Measurements from ENCODE around the gene TPI1.

The TPI1 gene

DNA sequence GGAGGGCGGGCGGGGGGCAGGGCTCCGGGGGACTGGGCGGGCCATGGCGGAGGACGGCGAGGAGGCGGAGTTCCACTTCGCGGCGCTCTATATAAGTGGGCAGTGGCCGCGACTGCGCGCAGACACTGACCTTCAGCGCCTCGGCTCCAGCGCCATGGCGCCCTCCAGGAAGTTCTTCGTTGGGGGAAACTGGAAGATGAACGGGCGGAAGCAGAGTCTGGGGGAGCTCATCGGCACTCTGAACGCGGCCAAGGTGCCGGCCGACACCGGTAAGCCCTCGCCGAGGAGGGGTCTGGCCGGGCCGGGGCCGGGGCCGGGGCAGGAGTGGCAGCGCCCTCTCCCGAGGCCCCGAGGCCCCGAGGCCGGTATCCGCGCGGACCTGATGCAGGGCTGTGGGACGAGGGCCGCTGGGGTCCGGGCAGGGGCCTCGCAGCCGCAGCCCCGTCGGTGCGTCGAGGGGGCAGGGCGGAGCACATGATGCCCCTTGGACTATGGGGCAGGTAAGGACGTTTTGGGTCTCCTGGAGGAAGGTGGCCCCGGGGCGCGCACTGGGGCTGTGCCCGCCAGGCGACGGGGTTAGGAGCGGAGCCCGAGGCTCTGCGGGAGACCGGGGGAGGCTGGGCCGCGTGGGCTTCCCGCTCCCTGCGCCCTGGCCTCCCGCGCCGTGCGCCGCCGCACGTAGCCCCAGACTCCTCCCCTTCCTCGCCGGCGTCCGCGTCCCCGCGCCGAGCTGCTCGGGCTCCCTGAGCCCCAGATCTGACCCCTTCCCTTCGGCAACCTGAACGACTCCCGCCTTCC lies at the start of gene TPI1:
Gene TPI1, plus strand, starts transcription at position 119 of the 798 bp plus-strand sequence. Its CDS starts 36 bp downstream, at position 155.
- peak; percentile 80 to 83 for DNase-seq

DNA sequence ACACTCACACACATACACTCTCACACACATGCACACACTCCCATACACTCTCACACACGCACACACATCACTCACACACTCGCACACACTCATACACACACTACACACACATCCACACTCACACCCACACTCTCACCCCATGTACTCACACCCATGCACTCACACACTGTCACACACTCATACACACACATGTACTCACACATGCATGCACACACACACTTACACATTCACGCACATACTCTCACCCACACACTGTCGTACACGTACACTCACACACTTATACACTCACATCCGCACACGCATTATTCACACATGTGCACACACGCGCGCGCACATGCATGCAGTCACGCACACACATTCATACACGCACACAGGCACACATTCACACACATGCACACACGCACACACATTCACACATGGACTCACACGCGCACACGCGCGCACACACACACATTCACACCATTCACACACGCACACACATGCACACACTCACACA lies 49.6 kb upstream of the TPI1 start:
- no peak for DNase-seq

DNA sequence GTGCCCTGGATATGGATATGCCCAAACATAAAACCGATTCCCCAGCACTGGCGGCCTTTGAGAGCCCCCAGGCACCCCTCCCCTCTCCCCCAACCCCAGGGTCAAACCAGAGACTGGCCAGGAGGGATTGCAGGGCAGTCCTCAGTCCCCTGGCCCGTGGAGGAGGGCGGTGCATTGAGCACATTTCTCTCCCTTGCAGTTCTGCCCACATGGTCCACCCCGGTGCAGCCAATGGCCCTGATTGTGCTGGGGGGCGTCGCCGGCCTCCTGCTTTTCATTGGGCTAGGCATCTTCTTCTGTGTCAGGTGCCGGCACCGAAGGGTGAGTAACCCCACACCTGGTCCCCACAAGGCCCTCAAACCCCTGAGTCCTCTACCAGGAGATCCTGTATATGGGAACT lies 49.1 kb upstream of the TPI1 start:
- DNase-seq = no peak

DNA sequence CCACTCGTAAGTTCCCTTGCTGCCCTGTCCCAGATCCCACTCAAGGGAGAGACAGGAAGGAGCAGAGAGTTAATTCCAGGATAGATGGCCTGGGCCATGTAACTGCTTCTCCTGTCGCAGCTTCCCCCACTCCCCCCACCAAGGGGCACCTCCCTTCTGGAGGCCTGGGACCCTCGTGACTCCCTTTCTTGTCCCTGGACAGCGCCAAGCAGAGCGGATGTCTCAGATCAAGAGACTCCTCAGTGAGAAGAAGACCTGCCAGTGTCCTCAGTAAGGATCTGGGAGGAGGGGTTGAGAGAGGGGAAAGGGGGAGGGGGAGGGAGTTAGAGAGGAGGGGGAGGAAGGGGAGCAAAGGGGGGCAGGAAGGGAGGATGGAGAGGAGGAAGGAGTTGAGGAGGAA lies 48.7 kb upstream of the TPI1 start:
- DNase-seq = no peak

DNA sequence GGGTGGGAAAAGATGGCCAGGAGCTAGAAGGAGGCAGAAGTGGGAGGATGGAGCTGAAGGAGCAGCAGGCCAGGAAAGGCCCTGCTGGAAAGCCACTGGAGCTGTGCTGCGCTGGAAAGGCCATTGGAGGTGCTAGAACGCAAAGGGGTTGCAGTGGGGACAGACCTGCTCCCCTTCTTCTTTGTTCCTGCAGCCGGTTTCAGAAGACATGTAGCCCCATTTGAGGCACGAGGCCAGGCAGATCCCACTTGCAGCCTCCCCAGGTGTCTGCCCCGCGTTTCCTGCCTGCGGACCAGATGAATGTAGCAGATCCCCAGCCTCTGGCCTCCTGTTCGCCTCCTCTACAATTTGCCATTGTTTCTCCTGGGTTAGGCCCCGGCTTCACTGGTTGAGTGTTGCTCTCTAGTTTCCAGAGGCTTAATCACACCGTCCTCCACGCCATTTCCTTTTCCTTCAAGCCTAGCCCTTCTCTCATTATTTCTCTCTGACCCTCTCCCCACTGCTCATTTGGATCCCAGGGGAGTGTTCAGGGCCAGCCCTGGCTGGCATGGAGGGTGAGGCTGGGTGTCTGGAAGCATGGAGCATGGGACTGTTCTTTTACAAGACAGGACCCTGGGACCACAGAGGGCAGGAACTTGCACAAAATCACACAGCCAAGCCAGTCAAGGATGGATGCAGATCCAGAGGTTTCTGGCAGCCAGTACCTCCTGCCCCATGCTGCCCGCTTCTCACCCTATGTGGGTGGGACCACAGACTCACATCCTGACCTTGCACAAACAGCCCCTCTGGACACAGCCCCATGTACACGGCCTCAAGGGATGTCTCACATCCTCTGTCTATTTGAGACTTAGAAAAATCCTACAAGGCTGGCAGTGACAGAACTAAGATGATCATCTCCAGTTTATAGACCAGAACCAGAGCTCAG lies 48.0 kb upstream of the TPI1 start:
- DNase-seq = no peak

DNA sequence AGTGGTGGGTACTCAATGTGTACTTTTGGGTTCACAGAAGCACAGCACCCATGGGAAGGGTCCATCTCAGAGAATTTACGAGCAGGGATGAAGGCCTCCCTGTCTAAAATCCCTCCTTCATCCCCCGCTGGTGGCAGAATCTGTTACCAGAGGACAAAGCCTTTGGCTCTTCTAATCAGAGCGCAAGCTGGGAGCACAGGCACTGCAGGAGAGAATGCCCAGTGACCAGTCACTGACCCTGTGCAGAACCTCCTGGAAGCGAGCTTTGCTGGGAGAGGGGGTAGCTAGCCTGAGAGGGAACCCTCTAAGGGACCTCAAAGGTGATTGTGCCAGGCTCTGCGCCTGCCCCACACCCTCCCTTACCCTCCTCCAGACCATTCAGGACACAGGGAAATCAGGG lies 47.2 kb upstream of the TPI1 start:
- DNase-seq = no peak

DNA sequence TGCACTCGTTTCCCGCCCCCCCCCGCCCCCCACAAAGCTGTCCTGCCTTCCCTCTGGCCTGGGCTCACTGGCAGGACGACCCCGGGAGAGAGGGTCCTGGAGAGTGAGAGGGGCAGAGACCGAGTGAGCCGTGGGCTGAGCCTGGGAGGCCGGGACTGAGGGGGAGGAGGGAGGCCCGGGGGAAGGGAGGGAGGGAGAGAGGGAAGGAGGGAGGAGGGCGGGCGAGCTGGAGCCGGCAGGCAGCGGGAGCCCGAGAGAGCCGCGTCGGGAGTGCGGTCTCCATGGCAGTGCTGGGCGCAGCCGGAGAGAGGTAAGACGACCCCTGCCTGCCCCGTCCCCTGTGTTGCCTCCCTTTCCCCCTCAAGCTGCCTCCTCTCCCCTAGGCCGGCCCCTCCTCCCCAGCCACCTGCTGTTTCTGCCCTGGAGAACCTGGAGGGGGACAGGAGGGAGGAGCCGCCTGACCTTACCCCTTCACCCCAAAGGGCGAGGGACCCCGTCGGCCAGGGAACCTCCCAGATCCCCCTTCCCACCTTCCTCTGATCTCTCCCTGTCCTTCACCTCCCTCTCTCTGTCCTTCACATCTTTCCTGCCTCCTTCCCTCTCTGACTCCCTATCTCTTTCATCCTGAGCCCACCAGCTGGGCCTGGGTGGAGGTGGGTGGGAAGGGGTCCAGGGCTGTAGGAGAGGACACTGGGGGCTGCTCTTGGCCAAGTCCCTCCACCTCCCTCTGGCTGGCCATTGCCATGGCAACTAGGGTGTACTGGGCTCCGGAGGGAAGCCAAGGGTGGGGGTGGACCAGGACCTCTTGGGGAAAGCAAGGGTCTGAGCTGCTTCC lies 45.5 kb upstream of the TPI1 start, which contains the start of gene GPR162:
Gene GPR162, plus strand, starts transcription at position 231 of the 835 bp plus-strand sequence. CDS start 2,078 bp downstream, outside the sequence.
- peak in 1 of 2 donors; percentile 21 for DNase-seq

DNA sequence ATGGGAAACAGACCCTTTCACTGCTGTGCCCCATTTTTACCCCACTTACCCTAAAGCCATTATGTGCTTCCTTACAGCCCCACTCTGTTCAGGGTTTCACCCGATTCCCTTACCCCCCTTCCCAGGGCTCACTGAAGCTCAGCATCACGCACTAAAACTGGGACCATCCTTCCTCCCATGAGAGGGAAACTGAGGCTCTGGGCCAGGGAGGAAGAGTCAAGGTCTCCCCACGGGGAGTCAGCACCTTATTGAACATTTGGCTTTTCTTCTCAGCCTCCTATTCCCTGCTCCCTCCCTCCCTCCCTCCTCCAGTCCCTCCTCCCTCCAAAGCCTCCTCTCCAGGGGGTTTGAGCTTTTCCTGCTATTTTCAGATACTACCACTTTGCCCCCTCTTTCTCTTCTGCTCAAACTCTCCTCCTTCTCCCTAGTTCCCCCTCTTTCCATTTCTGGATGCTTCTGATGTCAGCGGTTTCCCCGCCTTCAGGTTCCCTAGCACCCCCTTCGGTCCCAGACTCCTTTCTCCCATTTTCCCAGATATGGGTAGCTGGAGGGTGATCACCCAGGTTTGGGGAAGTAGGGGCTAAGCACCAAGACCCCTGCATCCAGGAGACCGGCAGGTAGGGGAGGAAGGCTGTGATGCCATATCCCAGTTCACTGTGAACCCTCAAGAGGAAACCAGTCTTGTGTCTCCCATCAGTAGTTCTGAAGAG lies 44.8 kb upstream of the TPI1 start:
- DNase-seq = no peak

DNA sequence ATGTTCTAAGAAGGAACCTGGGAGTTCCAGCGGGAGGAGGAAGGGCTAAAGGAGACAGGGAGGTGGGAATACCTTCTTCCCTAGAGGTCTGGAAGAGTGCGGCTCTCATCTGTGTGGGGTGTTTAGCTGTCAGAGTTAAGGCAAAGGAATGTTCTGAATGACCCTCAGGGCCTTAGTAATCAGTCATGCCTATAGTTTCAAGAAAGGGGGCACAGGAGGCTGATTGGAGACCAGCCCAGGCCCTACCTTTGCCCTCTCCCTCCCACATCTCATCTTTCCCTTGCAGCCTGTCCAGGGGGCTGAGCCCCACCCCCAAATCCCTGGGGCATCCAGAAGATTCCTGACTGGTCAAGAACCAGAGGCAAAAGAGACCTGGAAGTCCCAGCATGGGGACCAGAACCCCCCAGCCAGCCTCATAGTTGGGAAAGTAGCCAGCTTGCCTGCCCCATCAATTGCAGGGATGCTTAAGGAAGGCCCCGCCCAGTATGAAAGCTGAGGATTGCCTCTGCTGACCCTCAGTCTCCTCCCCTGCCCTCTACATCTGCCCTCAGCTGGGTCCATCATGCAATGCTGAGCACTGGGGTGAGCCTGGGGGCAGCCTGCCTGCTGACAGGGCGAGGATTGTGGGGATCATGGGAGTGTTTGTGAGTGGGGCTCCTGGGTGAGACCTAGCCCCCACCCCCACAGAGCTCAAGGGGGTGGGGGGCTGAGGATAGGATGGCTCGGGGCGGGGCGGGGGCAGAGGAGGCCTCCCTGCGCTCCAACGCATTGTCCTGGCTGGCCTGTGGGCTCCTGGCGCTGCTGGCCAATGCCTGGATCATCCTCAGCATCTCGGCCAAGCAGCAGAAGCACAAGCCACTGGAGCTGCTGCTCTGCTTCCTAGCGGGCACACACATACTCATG lies 43.9 kb upstream of the TPI1 start:
- no peak for DNase-seq

DNA sequence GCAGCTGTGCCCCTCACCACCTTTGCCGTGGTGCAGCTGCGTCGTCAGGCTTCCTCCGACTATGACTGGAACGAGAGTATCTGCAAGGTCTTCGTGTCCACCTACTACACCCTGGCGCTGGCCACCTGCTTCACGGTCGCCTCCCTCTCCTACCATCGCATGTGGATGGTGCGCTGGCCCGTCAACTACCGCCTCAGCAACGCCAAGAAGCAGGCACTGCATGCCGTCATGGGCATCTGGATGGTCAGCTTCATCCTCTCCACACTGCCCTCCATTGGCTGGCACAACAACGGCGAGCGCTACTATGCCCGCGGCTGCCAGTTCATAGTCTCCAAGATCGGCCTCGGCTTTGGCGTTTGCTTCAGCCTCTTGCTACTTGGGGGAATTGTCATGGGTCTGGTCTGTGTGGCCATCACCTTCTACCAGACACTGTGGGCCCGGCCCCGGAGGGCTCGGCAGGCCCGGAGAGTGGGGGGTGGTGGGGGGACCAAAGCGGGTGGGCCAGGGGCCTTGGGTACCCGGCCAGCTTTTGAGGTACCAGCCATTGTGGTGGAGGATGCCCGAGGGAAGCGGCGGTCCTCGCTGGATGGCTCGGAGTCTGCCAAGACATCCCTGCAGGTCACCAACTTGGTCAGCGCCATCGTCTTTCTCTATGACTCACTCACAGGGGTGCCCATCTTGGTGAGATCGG lies 43.1 kb upstream of the TPI1 start:
- no peak for DNase-seq

DNA sequence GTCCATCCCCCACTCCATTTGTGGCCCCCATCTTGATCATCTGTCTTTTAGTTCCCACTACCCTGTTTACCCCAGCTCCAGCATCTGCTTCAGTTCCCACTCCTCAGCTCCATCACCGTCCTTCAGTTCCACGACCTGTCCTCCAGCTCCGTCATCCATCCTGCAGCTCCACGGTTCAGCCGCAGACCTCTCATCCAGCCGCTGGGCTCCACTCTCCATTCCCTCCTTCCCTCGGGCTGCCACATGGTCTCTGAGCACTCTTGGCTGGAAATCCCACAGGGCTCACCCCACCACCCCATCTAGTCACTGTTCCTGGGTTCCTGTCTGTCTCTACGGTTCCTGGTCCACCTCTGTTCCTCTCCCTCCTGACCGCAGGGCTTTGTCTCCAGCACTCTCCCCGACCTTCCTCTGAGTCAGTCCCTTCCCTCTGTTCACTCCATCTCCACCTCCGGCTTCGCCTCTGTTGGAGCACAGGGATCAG lies 42.4 kb upstream of the TPI1 start:
- no peak for DNase-seq

DNA sequence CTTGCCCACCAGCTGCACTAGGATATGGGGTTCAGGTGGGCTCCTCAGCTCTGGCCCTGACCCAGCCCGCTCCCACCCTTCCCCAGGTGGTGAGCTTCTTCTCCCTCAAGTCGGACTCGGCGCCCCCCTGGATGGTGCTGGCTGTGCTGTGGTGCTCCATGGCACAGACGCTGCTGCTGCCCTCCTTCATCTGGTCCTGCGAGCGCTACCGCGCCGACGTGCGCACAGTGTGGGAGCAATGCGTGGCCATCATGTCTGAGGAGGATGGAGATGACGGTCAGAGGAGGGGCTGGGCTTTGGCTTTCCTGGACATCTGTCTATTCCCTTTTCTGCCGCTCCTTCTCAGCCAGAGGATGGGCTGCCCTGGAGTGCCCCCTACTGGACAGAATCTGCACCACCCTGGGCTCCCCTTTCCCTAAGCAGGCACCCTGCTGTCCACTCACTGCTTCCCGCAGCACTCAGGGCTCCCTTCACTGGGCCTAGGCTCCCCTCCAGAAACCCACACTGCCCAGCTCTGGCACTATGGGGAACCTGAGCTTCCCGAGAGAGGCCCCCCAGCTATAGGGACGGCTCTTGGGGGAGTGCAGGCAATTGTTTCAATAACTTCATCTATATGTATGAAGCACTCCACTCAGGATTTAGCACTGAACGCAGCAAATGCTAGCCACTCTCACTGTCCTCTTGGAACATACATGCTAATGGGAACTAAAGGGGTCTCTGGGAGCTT lies 41.8 kb upstream of the TPI1 start:
- DNase-seq = peak; percentile 89 to 91

DNA sequence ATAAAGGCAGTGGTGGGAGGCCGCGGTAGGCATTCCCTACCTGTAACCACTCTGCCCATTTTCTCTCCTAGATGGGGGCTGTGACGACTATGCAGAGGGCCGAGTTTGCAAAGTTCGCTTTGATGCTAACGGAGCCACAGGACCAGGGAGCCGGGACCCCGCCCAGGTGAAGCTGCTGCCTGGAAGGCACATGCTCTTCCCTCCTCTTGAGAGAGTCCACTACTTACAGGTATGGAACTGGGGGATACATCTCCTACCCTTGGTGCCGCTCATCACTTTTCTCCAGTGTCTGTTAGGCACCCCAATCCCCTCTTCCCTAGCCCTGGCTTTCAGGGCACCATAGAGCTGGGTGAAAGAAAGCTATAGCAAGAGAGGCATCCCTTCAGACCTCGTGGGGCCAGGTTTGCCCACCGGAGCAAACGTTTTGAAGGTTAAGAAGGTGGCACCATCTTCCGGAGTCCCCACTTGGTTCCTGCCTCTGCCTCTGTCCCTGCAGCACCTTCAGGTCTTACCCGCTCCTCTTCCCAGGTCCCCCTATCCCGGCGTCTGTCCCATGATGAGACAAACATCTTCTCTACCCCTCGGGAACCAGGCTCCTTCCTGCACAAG lies 41.1 kb upstream of the TPI1 start:
- DNase-seq = no peak

DNA sequence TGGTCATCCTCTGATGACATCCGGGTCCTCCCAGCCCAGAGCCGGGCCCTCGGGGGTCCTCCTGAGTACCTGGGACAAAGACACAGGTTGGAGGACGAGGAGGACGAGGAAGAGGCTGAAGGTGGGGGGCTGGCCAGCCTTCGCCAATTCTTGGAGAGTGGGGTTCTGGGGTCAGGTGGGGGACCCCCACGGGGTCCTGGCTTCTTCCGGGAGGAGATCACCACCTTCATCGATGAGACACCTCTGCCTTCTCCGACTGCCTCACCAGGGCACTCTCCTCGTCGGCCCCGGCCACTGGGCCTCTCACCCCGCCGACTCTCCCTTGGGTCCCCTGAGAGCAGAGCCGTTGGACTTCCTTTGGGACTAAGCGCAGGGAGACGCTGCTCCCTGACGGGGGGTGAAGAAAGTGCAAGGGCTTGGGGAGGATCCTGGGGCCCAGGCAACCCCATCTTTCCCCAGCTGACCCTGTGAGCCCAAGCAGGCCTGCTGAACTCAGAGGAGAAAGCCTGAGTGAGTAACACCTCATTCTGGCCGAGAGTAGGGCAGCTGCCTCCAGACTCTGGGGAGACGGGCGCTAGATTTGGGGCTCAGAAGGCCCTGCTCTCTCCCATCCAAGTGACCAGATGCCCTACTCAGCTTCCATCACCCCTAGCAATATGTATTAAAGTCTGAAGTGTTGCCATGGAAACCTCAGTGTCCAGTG lies 40.4 kb upstream of the TPI1 start:
- DNase-seq = no peak

DNA sequence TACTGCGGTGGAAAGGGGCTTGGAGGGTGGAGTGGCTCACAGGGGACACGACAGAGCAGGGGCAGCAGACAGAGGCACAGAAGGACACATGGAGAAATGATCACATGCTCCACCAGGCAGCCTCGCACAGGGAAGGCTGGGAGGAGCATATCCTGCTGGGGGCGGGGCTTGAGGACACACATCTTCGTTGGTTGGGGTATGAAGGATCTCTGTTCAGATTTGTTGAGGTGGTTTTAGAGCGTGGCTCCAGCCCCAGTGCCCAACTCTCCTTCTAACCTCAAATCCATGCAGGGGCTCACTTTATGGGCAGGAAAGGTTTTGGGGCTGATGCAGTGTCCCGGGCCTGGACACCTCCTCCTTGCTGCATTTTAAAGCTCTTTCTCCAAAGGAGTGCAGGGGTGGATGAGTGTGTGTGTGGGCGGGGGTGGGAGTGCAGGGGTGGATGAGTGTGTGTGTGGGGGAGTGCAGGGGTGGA lies 39.9 kb upstream of the TPI1 start:
- peak; percentile 54 to 78 for DNase-seq

DNA sequence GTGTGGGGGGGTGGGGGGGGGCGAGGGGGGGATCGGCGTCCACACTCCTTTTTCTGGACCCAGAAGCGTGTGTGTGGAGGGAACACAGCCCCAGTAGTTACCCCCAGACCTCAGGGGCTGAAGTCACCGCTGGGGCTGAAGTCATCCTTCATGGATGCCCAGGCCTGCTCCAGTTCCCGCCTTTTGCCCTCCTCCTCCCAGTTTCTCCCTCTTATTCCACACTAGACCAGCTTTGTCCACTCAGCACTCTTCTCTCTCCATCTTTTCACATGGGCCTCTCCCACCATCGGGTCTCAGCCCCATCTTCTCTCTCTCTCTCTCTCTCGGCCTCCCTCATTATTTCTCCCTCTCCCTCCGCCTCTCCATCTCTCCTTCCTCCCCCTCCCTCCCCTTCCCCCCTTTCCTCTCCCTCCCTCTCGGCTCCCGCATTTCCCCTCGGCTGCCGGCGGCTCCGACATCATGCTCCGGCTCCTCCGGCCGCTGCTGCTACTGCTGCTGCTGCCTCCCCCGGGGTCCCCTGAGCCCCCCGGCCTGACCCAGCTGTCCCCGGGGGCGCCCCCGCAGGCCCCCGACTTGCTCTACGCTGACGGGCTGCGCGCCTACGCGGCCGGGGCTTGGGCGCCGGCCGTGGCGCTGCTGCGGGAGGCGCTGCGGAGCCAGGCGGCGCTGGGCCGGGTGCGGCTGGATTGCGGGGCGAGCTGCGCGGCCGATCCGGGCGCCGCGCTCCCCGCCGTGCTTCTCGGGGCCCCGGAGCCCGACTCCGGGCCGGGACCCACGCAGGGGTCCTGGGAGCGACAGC lies 39.1 kb upstream of the TPI1 start, which contains the start of gene P3H3:
Gene P3H3, plus strand, starts transcription at position 426 of the 799 bp plus-strand sequence. Its CDS starts 34 bp downstream, at position 460.
- peak in 1 of 2 donors; percentile 37 for DNase-seq

All from stimulated activated CD4-positive, alpha-beta T cell treated with anti-CD3 and anti-CD28 coated beads, Interleukin-2, amount 100 ng/mL, for 24 hours (primary cell).